SW480 (cell line): ENCODE data around the gene SYT13.

ENCODE experiments used
- DNase-seq: peaks from one replicate; pipeline ENCODE4 v3.0.0-alpha.2; 2016; ENCODE audit warnings: low spot score

SYT13 gene

GRCh38 chr11:45218705-45219104, 67.4 kb downstream of the SYT13 start:
- no peak for DNase-seq

DNA sequence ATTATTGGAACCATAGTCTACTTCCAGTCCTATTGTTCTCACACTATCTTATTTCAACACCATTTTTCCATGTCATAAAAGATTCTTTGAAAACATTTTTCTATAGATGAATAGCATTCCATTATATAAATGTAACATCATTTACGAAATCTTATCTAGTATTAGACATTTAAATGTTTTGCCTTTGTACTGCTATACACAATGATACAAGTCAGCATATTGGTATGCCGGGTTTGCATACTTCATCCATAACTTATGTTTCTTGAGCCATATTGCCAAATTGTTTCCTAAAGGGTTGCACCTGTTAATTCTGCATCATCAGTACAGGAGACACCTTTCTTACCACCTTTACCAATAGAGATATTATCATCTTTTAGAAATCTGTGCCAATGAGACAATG, 68.2 kb downstream of the SYT13 start:
- no peak for DNase-seq

GRCh38 chr11:45216901-45217300, 69.2 kb downstream of the SYT13 start:
- DNase-seq = no peak

GRCh38 chr11:45216031-45216430, 70.1 kb downstream of the SYT13 start:
- DNase-seq = no peak

DNA sequence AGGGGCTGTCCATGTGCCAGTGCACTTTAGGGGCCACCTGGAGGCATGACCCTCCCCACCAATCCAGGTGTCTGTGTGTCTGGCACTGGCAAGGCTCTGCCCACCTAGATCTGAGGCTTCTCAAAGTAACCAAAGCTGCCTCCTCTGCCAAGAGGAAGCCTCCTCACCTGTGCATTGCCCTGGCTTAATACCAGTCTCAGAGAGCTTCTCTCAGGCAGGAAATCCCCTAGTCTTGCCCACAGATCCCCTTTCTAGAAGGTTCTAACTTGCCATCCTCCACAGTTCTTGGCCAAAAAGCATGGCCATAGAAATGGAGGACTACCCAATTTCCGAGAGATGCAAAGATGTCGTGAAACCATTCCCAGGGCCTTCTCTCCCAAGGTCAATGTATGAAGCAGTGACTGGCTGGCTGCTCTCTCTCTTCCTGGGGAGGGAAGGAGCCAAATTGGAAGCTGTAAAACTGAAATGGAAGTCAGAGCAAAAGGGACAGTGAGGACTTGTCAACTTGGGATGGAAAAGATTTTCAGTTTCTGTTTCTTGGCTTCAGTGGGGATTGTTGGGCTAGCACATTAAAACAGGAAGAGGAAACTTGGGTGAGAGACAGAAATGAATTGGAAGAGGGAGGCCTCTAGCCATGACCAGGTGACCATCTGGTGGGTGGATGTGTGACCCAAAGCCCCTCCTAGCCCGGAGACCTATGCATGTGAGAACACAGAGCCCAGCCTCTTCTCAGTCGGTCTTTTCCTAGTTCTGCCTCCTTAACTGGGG, 70.9 kb downstream of the SYT13 start:
- DNase-seq = no peak

DNA sequence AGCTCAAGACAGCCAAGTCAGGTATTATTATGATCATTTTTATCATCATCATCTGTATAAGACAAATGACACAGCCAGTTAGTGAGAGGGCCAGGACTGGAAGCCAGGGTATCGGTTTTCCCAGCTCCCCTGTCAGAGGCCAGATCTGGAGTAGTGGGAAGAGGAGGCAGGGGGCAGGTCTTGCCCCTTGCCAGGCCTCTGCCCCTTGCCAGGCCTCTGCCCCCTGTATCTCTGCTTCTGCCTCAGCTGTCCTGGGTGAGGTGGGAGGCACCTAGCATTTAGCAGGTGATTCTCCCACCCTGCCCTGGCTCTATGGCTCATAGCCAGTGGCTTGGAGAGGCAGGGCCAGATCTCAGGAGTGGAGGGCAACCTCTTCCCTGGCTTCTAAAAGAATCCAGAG, 72.4 kb downstream of the SYT13 start:
- no peak for DNase-seq

- DNase-seq = no peak
Measured at GRCh38 chr11:45213316-45213665, 72.8 kb downstream of the SYT13 start.

- DNase-seq = no peak
Measured at GRCh38 chr11:45212566-45213315, 73.4 kb downstream of the SYT13 start.

DNA sequence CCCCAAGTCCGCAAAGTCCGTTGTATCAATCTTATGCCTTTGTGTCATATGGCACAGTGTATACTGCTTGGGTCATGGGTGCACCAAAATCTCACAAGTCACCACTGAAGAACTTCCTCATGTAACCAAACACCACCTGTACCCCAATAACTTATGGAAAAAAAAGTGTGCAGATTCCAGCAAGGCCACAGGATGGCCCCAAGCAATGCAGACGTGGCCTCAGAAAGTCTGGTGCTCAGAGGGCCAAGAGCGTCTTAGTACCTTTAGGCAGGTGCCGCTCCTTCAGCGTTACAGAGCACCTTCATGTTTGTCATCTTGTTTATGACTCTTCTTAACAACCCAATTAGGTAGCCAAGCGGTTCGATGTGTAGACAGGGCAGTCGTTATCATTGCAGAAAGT, 74.4 kb downstream of the SYT13 start:
- DNase-seq = no peak

- no peak for DNase-seq
Measured at GRCh38 chr11:45210846-45211245, 75.3 kb downstream of the SYT13 start.

DNA sequence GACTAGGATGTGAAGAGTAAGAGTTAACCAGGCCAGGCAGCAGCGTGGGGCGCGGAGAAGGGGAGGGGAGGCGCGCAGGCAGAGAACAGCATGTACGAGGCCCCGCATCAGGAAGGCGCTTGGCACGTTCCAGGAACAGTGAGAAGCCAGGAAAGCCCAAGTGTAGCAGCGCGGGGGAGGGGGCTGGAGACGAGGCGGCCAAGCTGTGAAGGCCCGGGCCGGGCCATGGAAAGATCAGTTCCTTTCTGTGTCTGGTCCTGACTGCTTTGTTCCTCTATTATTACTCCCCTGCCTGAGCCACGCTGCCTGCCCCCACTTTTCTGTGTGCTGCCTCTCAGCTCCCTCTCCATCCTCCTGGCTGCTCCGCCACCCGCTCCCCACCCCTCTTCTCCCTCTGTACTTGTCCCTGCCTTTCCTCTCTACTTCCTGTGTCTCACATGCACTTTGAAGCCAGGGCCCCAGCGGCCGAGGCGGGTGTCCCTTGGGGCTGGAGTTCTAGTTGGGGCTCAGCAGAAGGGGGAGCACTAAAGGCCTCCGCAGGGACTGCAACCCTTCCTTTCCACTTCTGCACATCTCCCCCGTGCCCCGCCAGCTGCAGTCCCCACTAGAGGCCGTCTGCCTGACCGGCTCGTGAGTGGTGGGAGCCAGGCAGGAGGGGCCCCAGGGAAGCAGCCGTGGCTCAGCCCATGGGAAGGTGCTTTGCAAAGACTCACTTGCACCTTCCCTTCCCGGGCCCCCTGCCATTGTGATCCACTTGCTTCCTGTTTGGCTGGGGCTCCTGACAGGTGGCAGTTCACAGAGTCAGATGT, 76.0 kb downstream of the SYT13 start:
- DNase-seq = no peak

- DNase-seq = no peak
Measured at GRCh38 chr11:45209000-45209879, 76.9 kb downstream of the SYT13 start.

- DNase-seq = no peak
Measured at GRCh38 chr11:45208135-45208534, 78.0 kb downstream of the SYT13 start.

DNA sequence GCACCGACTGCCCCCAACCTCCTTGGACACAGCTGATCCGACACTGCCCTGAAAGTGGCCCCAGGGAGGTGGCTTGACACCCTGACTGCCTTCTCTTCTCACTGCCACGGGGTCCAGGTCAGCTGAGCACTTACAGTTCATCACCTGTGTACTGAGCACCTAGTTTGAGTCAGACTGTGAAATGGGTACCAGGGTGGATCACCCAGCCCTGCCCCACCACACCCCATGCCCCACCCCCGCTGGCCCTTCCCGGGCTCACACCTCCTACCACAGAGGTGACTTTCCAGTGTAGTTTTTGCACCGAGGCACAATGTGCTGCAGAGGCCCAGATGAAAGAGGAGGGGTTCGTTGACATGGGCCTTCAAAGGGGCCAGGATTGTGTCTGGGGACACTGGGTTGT, 80.2 kb downstream of the SYT13 start:
- no peak for DNase-seq

DNA sequence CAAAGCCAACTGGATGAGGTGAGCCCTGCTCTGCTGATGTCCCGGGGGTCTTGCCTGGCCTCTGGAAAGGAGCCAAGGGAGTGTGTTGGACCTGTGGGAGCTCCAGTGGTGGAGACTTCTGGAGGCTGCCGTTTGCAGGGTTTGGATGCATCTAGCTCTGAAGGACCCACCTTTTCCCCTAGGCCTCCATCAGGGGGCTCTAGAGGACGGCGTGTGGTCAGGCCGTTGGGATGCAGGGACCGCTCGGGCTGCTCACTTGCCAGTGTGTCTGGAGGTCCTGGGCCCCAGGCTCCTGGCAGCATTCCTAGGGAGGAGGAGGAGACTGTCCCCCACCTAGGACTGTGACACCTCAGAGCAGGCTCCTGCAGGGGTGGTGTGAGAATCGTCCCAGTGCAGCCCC, 81.4 kb downstream of the SYT13 start:
- DNase-seq = no peak

DNA sequence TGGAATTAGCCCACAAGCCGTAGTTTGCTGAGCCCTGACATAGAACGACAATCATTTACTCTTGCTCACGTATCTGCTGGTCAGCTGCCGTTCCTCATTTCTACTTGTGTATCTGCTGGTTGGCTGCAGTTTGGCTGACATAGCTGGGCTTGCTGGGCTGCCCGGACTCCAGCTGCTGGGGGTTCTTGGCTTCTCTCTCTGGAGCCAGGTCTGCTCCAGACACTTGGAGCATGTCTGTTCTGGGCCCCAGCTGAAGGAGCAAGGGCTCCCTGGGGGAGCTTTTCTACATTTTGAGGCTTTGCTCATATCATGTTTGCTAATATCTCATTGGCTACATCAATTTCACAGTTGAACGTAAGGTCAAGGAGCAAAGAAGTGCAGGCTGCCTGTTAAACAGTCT, 92.4 kb downstream of the SYT13 start:
- no peak for DNase-seq
